ENCODE results near the gene INPP1.
"Not testable (repeated sequence)": the region's sequence is repeated elsewhere in the genome, so short reads cannot be mapped to it uniquely, and the experiment has no call there.

The INPP1 gene, protein sequence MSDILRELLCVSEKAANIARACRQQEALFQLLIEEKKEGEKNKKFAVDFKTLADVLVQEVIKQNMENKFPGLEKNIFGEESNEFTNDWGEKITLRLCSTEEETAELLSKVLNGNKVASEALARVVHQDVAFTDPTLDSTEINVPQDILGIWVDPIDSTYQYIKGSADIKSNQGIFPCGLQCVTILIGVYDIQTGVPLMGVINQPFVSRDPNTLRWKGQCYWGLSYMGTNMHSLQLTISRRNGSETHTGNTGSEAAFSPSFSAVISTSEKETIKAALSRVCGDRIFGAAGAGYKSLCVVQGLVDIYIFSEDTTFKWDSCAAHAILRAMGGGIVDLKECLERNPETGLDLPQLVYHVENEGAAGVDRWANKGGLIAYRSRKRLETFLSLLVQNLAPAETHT

DNA sequence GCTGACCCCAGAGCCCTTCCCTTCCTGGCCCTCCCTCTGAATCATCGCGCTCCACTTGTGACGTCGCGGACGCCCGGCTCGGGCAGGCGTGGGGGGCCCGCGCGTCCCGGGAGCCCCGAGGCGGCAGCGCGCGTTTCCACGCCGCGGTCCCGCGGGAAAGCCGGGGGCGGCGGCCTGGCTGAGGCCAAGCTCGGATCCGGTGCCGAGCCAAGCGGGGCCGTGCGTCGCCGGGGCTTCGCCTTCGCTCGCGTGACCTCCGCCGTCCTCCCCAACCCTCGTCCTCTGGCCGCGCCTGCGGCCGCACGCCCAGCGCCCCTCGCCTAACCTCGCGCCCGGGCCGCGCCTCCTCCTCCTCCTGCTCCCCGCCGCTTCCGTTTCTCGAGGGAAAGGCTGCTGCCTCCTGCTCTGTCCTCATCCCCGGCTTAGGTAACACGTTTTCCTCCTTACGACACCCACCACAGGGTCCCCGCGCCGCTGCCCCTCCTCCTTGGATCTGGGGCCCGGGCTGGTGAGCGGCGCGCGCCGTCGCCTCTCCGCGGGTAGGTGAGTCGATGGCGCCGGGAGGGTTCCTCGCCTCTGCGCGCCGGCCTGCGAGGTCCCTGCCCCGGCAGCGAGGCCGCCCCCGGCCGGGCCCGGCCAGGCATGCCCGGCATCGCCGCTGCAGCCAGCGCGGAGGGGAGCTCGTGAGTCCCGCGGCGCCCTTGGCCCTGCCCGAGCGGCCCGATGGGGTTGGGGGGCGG, at the start of gene INPP1:
Gene INPP1 (plus strand): TSS at position 54 of the 740 bp plus-strand sequence. CDS start 16,514 bp downstream, outside the sequence.
- DNase-seq = peak; percentile 45 to 52

DNA sequence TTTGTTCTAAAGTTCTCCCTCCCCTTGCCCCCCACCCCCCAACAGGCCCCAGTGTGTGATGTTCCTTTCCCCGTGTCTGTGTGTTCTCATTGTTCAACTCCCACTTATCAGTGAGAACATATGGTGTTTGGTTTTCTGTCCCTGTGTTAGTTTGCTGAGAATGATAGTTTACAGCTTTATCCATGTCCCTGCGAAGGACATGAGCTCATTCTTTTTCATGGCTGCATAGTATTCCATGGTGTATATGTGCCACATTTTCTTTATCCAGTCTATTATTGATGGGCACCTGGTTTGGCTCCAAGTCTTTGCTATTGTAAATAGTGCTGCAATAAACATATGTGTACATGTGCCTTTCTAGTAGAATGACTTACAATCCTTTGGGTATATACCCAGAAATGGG, 45.5 kb upstream of the INPP1 start:
- DNase-seq = not testable (repeated sequence)

DNA sequence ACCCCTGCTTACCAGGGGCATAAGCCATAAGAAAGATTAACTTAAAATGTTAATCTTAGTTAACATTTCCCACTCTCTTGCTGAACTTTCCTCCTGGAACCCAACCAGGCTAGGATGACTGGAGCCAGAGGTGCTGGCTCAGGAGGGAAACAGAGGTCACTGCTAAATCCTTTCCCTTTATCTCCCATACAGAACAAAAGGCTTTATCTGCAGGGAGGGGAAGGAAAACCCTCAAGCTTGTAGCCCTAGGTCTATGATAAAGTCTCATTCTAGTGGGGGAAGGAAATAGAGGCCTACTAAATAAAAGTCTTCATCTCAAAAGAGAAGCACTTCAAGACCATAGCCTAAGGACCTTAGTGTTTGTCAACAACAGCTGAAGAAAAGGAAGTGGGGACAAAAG, 42.4 kb upstream of the INPP1 start:
- DNase-seq = no peak

DNA sequence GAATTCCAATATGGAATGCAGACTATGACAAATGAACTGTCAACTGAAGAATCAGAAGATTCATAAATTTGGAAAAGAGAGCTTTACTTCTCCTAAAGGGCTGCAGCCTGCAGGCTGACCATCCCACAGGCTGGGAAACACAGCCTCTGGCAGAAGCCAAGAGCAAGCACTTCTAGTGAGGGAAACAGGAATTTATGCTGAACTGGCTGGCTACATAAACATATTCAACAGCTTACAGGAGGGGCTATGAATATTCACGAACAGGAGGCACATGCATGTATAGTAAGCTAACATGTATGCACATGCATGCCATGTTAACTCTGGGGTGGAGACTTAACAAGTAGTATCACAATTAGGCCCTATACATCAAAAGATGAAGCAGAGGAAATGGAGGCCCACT, 41.3 kb upstream of the INPP1 start:
- no peak for DNase-seq

DNA sequence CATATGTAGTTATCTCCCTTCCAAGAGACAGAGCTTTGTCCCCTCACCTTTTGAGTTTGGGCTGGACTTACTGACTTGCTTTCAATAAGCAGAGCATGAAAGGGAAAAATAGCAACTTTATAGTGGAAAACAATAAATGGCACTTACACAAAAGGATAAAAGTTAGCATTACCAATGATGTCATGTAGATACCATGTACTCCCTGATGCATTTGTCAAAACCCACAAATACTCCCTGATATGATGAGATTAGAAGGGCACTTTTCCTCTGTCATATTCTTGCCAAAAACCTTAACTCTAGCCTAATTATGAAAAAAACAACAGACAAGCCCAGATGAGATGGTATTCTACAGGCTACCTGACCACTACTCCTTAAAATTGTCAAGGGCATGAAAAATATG, 39.7 kb upstream of the INPP1 start:
- DNase-seq = no peak

DNA sequence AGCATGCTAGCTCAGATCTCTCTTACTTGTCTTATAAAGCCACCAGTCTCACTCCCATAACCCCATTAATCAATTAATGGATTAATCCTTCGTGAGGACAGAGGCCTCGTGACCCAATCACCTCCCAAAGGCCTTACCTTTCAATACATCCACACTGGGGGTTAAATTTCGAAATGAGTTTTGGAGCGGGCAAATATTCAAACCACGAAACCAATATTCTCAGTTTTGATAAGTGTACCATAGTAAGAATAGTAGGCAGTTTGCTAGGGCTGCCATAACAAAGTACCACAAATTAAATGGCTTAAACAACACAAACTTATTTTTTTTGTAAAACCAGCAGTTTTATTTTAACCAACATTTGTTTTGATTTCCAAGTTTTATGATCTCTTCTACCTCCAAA, 39.0 kb upstream of the INPP1 start:
- no peak for DNase-seq

DNA sequence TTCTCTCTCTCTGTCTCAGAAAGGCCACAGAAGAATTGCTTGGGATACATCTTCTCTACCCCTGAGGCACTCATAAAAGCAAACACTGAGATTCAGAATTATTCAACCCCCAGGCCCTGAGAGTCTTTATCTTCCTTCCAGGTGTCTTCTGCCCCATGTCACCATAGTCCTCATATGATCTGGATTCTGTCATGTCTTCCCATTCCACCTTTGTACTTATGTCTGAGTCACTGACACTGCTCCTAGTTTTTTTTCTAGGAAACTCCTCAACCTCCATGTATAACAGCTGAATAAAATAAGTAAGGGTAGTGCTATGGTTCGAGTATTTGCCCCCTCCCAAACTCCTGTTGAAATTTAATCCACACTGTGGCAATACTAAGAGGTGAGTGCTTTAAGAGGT, 35.4 kb upstream of the INPP1 start:
- no peak for DNase-seq

DNA sequence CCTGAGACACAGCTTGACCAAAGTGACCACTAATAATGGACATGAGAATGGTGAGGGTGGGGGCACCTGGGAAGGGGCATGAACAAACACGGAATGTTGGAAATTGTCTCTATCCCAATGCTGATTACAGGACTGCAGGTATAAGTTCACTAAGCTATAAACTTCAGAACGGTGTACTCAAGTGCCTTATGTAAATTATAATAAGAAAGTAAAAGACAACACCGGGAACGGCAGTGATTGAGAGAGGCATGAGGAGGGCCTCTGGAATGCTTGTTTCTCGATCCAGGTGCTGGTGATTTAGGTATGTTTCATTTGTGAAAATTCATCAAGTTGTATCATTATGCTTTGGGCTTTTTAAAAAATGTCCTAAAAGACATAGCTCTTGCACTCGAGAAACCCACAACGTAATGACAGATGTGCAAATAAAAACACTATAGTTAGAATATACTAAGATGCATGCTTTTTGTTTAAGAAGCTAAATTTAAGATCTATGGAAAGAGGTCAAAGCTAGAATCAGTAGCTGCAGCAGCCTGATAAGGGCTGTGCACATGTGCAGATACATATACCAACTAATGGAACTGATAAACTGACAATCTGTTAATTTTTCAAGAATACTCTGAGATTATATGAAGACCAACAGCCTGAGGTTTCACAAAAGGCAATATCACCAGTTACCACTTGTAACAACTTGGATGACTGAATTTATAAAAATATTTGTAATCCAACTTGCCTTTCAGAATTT, 31.3 kb upstream of the INPP1 start:
- DNase-seq = no peak

DNA sequence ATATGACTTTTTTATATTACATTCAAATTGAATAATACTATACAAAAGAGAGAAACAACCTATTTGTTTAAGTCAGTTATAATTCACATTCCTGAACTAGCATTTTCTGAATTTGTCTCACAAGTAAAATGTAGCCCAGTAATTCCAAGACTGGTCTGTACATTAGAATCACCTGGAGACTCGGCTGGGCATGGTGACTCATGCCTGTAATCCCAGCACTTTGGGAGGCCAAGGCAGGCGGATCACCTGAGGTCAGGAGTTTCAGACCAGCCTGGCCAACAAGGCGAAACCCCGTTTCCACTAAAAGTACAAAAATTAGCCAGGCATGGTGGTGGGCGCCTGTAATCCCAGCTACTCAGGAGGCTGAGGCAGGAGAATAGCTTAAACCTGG, 30.8 kb upstream of the INPP1 start:
- not testable (repeated sequence) for DNase-seq

DNA sequence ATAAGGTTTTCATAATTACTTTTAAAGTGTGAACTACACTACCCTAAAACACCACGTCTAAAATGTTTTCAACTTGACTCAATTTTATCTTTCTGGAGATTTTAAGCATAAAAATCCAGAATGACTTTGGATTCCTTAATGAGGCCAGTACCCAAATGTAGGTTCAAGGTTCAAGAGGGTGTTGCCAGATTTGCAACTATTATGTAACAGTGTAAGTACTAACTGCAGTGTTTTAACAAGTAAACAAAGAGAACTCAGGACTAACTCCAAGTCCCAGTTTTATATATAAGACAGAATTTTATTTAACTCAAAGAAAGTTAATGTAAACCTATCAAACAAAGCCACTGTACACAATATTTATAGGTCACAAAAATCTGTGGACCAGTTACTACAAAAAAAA, 29.5 kb upstream of the INPP1 start:
- no peak for DNase-seq

DNA sequence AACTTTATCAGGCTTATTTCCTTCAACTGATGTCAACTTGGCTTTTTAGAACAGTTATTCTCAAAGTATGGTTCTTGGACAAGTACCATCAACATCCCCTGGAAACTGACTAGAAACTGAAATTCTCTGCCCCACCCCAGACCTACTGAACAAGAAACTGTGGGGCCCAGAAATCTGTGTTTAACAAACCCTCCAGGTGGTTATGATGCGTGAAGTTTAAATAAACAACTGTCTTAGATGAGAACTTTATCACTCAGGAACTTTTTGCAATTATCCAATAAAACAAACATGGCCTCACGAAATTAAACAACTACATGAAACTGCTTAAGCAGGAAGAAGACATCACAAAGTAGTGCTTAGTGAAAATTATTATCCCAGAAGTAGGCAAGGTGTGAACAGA, 28.1 kb upstream of the INPP1 start:
- DNase-seq = no peak

DNA sequence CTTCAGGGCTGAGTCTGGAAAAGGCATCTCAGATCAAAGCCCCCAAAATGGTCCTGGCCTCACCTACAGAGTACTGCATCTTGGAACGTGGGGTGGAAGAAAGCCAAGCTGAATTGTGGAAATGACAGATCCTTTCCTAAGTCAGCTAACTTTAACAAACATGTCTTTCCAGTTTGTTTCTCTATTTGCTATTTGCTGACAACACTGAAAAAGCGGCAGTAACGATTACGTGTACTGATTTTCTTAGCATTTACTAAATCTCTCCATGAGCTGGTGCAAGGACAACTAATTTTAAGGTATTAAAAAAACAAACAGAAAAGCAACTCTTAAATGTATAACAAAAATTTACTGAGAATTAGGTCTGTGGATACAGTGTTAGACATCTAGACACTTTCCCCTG, 24.9 kb upstream of the INPP1 start:
- DNase-seq = no peak

DNA sequence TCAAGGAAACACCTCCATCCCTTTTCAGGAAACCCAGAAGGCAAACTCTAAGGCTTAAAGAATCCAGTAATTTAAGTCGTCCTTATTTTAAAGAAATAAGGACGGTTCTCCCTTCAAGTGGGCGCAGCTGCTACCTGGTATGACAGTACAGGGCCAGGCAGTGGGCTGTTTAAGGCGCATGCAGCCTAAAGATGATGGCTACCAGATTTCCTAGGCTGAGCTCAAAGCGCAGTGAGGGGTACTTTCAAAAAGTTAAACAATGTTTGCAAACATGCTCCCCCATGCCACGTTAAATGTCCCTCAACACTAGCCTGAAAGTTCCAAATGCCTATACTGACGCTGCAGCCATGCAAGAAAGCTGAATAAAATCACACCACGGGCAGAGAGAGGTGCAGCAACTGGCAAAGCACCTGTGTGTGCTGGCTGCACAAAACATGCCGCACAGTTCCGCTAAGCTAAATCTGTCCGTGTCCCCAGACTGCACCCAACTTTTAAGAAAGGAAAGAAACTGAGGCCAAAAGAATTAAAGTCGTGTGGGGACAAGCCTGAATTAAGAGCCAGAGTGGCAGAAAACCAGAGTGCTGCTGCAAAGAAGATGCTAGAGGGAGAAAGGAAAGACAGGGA, 24.3 kb upstream of the INPP1 start:
- DNase-seq = peak; percentile 14 to 27

DNA sequence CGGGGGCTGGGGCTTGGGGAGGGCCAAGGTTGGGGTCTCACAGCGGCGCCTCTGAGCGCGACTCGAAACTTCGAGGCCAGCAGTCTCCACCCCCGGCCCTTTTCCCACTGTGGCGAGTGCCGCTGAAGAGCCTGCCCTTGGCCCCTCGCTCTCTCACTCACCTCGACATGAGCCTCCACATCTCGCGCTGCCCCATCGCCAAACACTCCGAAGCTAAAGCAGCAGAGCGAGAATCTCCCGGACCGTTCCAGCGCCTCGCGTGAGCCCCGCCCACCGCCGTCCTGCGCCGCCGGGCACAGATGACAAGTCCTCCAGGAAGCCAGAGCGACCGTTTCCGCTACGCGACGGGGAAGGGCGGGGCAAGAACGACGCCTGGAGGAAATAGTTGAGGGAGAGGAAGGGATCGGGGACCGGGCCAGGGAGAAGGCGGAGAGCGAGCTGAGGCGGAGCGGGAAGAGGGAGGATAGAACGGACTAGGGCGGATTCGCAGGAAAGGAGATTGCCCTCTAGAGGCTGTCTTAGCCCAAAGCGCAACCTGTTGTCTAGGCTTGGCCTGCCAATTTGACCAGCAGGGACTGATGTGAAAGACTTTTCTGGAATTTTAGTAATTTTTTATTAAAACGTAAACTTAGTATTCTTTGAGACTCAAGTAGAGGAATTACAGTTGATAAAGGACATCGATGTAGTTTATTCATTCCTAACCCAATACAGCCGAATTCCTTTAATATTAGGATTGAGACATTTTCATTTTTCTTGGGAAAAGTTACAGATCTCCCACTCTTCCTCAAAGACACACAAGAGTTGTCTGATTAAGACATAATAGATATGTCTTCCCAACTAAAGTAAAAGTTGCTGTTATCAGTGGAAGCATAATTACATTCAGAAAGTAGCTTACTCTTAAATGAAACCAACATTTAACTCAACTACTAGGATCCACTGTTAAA, 23.6 kb upstream of the INPP1 start, which contains the start of gene HIBCH:
Gene HIBCH (minus strand): TSS at position 272 of the 944 bp plus-strand sequence. CDS start 76 bp downstream, at position 196.
- peak; percentile 82 to 83 for DNase-seq

DNA sequence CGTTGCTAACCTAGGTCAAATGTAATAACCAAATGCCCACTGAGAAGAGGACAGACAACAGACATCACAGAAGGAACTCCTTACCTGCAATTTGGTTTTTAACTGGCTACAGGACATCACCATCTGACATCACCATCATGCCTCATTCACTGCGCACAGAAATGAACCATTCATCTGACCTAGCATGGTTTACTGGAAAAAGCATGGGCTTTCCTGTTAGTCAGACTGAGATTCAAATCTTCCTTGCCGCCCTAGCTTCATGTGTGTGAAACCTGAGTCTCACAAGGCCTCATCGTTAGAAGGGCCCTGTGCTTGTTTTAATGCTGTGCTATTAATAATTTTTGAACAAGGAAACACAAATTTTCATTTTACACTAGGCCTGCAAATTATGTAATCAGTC, 22.7 kb upstream of the INPP1 start:
- no peak for DNase-seq

DNA sequence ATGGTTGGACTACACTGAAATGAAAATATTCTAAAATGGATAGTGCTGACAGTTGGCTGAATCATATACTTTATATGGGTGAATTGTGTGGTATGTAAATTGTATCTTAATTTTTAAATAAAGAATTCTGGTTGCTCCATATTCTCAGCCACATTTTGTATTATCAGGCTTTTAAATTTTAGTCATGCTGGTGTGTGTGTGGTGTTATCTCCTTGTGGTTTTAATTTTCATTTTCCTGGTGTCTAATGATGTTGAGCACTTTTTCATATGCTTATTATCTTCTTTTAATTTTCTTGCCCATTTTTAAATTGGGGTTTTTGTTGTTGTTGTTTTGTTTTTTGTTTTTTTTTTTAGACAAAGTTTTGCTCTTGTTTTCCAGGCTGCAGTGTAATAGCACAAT, 20.0 kb upstream of the INPP1 start:
- no peak for DNase-seq

DNA sequence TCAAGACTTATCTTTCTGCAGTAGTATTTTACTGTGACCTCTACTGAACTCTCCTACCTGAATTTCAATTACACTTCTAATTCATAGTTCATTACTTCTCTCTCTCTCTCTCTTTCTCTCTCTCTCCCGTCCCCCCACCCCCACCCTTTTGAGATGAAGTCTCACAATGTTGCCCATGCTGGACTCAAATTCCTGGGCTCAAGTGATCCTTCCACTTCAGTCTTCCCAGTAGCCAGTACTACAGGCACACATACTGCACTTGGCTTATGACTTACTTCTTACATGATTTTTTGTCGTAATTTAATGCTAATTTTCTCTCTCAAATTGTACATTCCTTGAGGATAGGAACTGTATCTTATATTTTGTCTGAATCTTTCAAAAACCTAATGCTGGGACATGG, 17.8 kb upstream of the INPP1 start:
- DNase-seq = no peak

DNA sequence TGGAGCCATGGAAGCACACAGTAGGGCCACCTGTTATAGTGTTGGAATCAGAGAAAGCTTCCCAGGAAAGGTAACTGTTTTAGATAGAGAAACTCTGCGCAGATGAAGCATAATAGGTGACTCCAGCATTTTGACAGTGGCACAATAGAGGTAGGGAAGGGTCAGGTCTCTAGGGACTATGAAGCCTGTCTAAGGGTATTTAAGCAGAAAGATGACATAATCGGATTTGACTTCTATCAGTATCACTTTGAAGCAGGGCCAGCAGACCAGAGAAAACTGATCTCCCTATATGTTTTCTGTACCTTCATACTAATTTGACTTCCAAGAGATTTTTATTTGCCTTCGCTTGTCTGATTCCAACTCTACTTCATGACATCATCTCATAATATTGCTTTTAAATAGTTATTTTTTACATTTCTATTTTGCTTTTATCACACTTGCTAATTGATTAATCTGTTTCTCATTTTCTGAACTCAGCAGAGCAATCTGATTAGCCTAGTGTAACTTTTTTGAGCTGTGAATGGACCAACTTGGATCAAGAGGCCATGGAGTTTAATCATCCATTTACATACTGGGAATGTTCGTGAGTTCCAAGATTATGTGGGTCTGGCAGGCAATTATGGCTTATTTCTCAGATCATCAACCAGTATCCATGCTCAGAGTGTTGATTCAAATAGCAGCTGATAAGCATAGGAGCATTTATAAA, 15.4 kb upstream of the INPP1 start:
- no peak for DNase-seq

DNA sequence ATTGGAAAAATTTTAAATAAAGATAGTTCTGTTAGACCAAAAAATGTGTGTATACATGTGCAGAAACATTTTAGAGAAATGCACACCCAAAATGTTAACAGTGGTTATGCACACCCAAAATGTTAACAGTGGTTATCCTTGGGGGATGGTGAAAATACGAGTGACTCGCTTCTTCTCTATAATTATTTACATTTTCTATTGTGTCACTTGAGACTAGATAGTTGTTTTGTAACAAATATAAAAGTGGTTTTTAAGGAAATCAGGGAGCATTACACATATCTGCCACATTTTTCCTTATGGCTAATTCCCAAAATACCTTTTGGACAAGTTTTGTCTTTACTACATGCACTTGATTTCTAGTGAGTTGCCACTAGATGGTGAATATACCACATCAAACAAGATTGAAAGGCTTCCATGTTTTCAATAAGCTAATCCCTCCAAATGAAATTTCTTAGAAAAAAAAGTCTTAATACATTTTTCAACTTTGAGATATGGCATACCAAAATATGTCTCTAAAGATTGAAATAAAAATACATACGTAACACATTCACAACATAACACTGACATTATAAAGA, 14.7 kb upstream of the INPP1 start:
- no peak for DNase-seq

DNA sequence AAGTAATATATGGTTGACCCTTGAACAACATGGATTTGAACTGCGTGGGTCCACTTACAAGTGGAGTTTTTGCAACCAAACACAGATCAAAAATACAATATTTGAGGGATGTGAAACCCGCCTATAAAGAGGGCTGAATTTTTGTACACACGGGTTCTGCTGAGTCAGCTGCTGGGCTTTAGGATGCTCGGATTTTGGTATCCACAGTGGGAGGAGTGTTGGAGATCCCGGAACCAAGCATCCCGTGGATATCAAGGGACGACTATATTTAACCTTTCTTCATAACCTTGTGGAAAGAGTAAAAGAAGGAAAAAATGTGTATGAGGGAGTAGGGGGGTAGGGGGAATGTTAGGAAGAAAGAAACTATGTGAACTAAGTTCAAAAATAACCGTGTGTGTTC, 10.0 kb upstream of the INPP1 start:
- no peak for DNase-seq

DNA sequence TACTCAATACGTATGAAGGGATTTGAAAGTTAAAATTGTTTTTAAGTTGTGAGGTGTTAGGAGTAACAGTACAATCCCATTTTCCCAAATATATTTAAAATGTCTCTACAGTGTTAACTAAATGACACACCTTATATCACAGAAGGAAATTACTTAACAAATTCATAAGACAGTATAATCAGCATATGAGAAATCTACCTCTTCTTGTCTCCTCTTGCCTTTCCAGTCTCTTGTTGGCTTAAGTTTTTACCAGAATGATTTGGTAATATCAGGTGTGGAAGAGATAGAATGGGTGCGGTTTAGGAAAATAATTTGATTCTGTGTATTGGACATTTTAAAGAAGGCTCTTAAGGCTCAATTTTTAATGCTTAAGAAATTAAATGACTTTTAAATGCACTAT, 9.5 kb upstream of the INPP1 start:
- no peak for DNase-seq
